GM21367 (cell line): Measurements from ENCODE around the gene ABHD17B.

Source experiments
- ATAC-seq: cut with Tn5 transposase; IDR thresholded peaks from one replicate; pipeline ENCODE4 v1.9.1; 2021; ENCODE audit not compliant: unreplicated experiment

Gene ABHD17B

GRCh38 chr9:71822935-71823334 is 88.1 kb downstream of the ABHD17B start:
- ATAC-seq = no peak

GRCh38 chr9:71822456-71822855 is 88.5 kb downstream of the ABHD17B start:
- no peak for ATAC-seq

GRCh38 chr9:71821405-71821804 is 89.6 kb downstream of the ABHD17B start:
- no peak for ATAC-seq

GRCh38 chr9:71820403-71820921 is 90.5 kb downstream of the ABHD17B start:
- no peak for ATAC-seq

- ATAC-seq = no peak
These were observed 91.8 kb downstream of the ABHD17B start for GRCh38 chr9:71819115-71819739.

GRCh38 chr9:71816916-71817451 is 94.0 kb downstream of the ABHD17B start:
- no peak for ATAC-seq
